Tibial nerve (tissue), 3 donors: ENCODE measurements around the gene GOLGA6L7.

Source experiments
- POLR2A ChIP-seq, 2 donors: fragments of 450-650 bp; IDR thresholded peaks; one replicate each; pipeline ENCODE4 v1.6.1; 2017; ENCODE audit warnings: antibody characterized with exemption in 2 of 2, mild to moderate bottlenecking in 2 of 2, moderate library complexity in 2 of 2
- TF ChIP-seq, protein P1 (sequence below), 5 experiments: fragments of 200-600 bp in 3 of 5; fragments of 450-650 bp in 2 of 5; sonication (generic) in 3 of 5; IDR thresholded peaks; one replicate each; pipeline ENCODE4 v1.5.1; 2016 to 2019; ENCODE audit warnings: antibody characterized with exemption in 5 of 5, mild to moderate bottlenecking in 3 of 5, moderate library complexity in 2 of 5

DNA sequence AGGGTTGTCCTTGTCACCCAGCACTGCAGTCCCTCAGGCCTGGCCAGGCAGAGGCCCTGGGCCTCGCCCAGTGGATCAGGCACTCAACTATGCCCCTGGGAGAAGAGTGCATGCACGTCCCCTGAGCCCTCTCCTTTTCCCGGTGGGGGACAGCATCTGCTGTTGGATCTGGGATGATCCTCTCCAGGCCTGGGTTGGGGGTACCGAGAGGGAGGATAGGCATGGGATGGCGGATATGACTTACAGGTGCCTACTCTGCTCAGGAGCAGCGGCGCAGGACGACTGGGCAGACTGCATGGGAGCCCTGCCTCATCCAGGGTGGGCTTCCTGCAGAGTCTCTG, 28.4 kb upstream of the GOLGA6L7 start:
- TF ChIP-seq, protein P1, sequence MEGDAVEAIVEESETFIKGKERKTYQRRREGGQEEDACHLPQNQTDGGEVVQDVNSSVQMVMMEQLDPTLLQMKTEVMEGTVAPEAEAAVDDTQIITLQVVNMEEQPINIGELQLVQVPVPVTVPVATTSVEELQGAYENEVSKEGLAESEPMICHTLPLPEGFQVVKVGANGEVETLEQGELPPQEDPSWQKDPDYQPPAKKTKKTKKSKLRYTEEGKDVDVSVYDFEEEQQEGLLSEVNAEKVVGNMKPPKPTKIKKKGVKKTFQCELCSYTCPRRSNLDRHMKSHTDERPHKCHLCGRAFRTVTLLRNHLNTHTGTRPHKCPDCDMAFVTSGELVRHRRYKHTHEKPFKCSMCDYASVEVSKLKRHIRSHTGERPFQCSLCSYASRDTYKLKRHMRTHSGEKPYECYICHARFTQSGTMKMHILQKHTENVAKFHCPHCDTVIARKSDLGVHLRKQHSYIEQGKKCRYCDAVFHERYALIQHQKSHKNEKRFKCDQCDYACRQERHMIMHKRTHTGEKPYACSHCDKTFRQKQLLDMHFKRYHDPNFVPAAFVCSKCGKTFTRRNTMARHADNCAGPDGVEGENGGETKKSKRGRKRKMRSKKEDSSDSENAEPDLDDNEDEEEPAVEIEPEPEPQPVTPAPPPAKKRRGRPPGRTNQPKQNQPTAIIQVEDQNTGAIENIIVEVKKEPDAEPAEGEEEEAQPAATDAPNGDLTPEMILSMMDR (IDR thresholded peaks at IDR 0.05) = no peak
- TF ChIP-seq POLR2A (IDR thresholded peaks at IDR 0.05) = no peak
